Measurements from ENCODE around the gene SEPTIN6.
A peak's percentile ranks its signal among the peaks of the same experiment; 100 is the strongest.
"Not testable (repeated sequence)": the region's sequence is repeated elsewhere in the genome, so short reads cannot be mapped to it uniquely, and the experiment has no call there.

SEPTIN6 gene

DNA sequence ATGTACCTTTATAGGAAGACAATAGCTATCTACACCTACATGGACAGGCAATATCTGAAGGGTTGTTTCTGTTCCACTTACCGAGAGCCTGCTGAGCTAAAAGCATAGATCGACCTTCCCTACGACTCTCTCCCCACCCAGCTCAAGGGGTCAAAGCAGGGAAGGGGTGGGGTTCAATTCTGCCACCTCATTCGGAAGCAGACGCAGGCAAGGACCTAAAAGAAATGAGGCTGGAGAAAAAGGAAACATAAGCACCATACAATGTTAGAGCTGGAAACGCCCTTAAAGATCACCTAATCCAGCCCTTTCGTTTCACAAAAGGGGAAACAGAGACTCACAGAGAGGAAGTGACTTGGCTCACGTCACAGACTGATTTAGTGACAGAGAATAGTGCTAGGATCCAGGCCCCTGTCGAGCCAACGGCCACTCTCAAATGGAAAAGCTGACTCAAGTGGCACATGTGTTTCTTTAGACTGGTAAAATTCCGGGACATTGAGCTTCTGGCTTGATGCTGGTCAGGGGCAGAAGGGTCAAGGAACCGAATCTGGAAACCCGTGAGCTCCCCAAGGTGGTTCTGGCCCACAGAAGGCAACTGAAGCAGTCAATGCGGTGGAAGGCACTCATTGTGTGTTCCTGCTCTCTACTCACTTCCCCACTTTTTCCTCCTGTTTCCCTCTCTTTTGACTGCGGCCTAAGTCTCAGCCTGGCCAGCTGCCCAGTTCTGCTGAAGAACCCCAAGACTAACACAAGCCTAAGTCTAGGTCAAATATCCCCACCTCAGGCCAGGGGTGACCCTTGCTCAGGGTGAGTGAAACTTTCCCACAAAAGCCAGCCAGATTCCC, 7.5 kb downstream of the SEPTIN6 start:
- Histone ChIP-seq H2BK15ac (ENCODE audit: low read length) (no peak overlapping the region), H2AK5ac (ENCODE audit: low read depth, low read length) (no peak overlapping the region), H3K14ac (ENCODE audit: low read length) (no peak overlapping the region), H2BK120ac (ENCODE audit: low read depth, low read length) (no peak overlapping the region), H3K9me3 (replicated peaks in 1 of 2; ENCODE audit: control insufficient read depth in 2 of 2, insufficient read depth in 1 of 2, low read depth in 1 of 2, low read length in 2 of 2) (no peaks in the 10 kb centered on the region), H4K8ac (ENCODE audit: low read depth, low read length) (no peak overlapping the region), H3K4me2 (ENCODE audit: insufficient read depth, low read length, poor library complexity, severe bottlenecking) (no peak overlapping the region), H3K18ac (ENCODE audit: low read length) (no peak overlapping the region), H3K4ac (ENCODE audit: low read length) (no peak overlapping the region), H3K27ac (replicated peaks; ENCODE audit: low read length) (peak overlapping the region; percentile 39), H2AFZ (ENCODE audit: low read length) (no peak overlapping the region), H3K23ac (ENCODE audit: low read depth, low read length, poor library complexity) (no peak overlapping the region), H2BK5ac (ENCODE audit: low read length) (no peak overlapping the region), H2BK12ac (ENCODE audit: low read length) (no peak overlapping the region), H4K91ac (ENCODE audit: low read depth, low read length, poor library complexity) (no peak overlapping the region), H3K4me3 (ENCODE audit: low read length in 2 of 2) (no peak overlapping the region), H3K27me3 (ENCODE audit: control insufficient read depth in 3 of 3, insufficient read depth in 3 of 3, low read depth in 1 of 3, low read length in 3 of 3) (no peaks in the 10 kb centered on the region), H3K36me3 (replicated peaks in 1 of 2; ENCODE audit: control insufficient read depth in 2 of 2, insufficient read depth in 2 of 2, low read length in 2 of 2) (no peaks in the 10 kb centered on the region), H3K79me1 (ENCODE audit: low read depth, low read length) (no peaks in the 10 kb centered on the region), H3K9ac (ENCODE audit: low read depth, low read length, poor library complexity) (no peak overlapping the region), H3K4me1 (ENCODE audit: control insufficient read depth in 2 of 2, insufficient read depth in 1 of 2, low read depth in 1 of 2, low read length in 2 of 2) (peaks cover 4 to 12% of the 10 kb centered on the region in 2 donors)
- no CpG with 5 or more reads among the region's 15 CpGs for WGBS, 2 donors (ENCODE audit: extremely low coverage in 2 of 2, insufficient read length in 2 of 2, insufficient replicate concordance in 1 of 2)
- no peak for DNase-seq (ENCODE audit: low spot score)

DNA sequence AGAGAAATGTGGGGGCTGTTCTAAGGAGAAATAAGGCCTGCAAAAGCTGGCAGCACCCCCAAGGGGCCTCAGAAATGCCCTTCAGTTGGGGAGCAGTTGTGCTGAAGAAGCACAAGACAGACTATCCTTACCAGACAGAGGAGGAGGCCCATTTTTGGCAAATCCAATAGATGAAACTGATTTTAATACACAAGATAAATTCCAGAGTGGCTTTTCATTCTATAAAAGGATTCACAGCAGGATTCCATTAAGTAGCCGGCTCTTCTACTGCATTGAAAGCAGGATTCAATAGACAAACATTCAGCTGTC, 8.1 kb downstream of the SEPTIN6 start:
- no peak overlapping the region for H3K14ac ChIP-seq (ENCODE audit: low read length)
- no peak overlapping the region for H4K91ac ChIP-seq (ENCODE audit: low read depth, low read length, poor library complexity)
- H3K36me3 ChIP-seq (replicated peaks in 1 of 2; ENCODE audit: control insufficient read depth in 2 of 2, insufficient read depth in 2 of 2, low read length in 2 of 2) = no peaks in the 10 kb centered on the region
- H2BK120ac ChIP-seq (ENCODE audit: low read depth, low read length) = no peak overlapping the region
- no peak overlapping the region for H3K27ac ChIP-seq (replicated peaks; ENCODE audit: low read length)
- H3K79me1 ChIP-seq (ENCODE audit: low read depth, low read length) = no peaks in the 10 kb centered on the region
- no peak overlapping the region for H3K18ac ChIP-seq (ENCODE audit: low read length)
- no peak overlapping the region for H3K4ac ChIP-seq (ENCODE audit: low read length)
- peaks cover 4 to 12% of the 10 kb centered on the region in 2 donors for H3K4me1 ChIP-seq (ENCODE audit: control insufficient read depth in 2 of 2, insufficient read depth in 1 of 2, low read depth in 1 of 2, low read length in 2 of 2)
- H4K8ac ChIP-seq (ENCODE audit: low read depth, low read length) = no peak overlapping the region
- H3K27me3 ChIP-seq (ENCODE audit: control insufficient read depth in 3 of 3, insufficient read depth in 3 of 3, low read depth in 1 of 3, low read length in 3 of 3) = no peaks in the 10 kb centered on the region
- H2BK15ac ChIP-seq (ENCODE audit: low read length) = no peak overlapping the region
- no CpG with 5 or more reads among the region's 1 CpG for WGBS, 2 donors (ENCODE audit: extremely low coverage in 2 of 2, insufficient read length in 2 of 2, insufficient replicate concordance in 1 of 2)
- no peaks in the 10 kb centered on the region for H3K9me3 ChIP-seq (replicated peaks in 1 of 2; ENCODE audit: control insufficient read depth in 2 of 2, insufficient read depth in 1 of 2, low read depth in 1 of 2, low read length in 2 of 2)
- H3K23ac ChIP-seq (ENCODE audit: low read depth, low read length, poor library complexity) = no peak overlapping the region
- no peak for DNase-seq (ENCODE audit: low spot score)
- no peak overlapping the region for H2BK5ac ChIP-seq (ENCODE audit: low read length)
- H3K4me2 ChIP-seq (ENCODE audit: insufficient read depth, low read length, poor library complexity, severe bottlenecking) = no peak overlapping the region
- H2BK12ac ChIP-seq (ENCODE audit: low read length) = no peak overlapping the region
- no peak overlapping the region for H3K4me3 ChIP-seq (ENCODE audit: low read length in 2 of 2)
- H3K9ac ChIP-seq (ENCODE audit: low read depth, low read length, poor library complexity) = no peak overlapping the region
- no peak overlapping the region for H2AK5ac ChIP-seq (ENCODE audit: low read depth, low read length)
- no peak overlapping the region for H2AFZ ChIP-seq (ENCODE audit: low read length)

DNA sequence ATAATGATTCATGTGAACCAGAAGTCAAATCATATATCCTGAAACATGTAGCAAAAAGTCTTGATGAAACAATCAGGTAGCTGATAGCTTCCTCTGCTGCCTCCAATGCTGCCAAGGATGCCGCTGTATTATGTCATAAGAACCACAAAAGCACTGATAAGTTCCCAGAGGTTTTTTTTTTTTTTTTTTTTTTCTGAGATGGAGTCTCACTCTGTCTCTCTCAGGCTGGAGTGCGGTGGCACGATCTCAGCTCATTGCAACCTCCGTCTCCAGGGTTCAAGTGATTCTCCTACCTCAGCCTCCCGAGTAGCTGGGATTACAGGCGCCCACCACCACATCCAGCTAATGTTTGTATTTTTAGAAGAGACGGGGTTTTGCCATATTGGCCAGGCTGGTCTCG, 8.7 kb downstream of the SEPTIN6 start:
- not testable (repeated sequence) for H2BK120ac ChIP-seq (ENCODE audit: low read depth, low read length); H3K27ac ChIP-seq (replicated peaks; ENCODE audit: low read length); H3K27me3 ChIP-seq (ENCODE audit: control insufficient read depth in 3 of 3, insufficient read depth in 3 of 3, low read depth in 1 of 3, low read length in 3 of 3); H3K9me3 ChIP-seq (replicated peaks in 1 of 2; ENCODE audit: control insufficient read depth in 2 of 2, insufficient read depth in 1 of 2, low read depth in 1 of 2, low read length in 2 of 2); H2BK5ac ChIP-seq (ENCODE audit: low read length); H2AFZ ChIP-seq (ENCODE audit: low read length); H3K4ac ChIP-seq (ENCODE audit: low read length); H3K4me3 ChIP-seq (ENCODE audit: low read length in 2 of 2); H3K18ac ChIP-seq (ENCODE audit: low read length); H2BK15ac ChIP-seq (ENCODE audit: low read length); H4K91ac ChIP-seq (ENCODE audit: low read depth, low read length, poor library complexity); H3K9ac ChIP-seq (ENCODE audit: low read depth, low read length, poor library complexity); H3K14ac ChIP-seq (ENCODE audit: low read length); H4K8ac ChIP-seq (ENCODE audit: low read depth, low read length); H3K23ac ChIP-seq (ENCODE audit: low read depth, low read length, poor library complexity); H2BK12ac ChIP-seq (ENCODE audit: low read length); H2AK5ac ChIP-seq (ENCODE audit: low read depth, low read length); DNase-seq (ENCODE audit: low spot score); H3K36me3 ChIP-seq (replicated peaks in 1 of 2; ENCODE audit: control insufficient read depth in 2 of 2, insufficient read depth in 2 of 2, low read length in 2 of 2); H3K79me1 ChIP-seq (ENCODE audit: low read depth, low read length); H3K4me2 ChIP-seq (ENCODE audit: insufficient read depth, low read length, poor library complexity, severe bottlenecking)
- no CpG with 5 or more reads among the region's 8 CpGs for WGBS, 2 donors (ENCODE audit: extremely low coverage in 2 of 2, insufficient read length in 2 of 2, insufficient replicate concordance in 1 of 2)
- peaks cover 4 to 12% of the 10 kb centered on the region in 2 donors for H3K4me1 ChIP-seq (ENCODE audit: control insufficient read depth in 2 of 2, insufficient read depth in 1 of 2, low read depth in 1 of 2, low read length in 2 of 2)

DNA sequence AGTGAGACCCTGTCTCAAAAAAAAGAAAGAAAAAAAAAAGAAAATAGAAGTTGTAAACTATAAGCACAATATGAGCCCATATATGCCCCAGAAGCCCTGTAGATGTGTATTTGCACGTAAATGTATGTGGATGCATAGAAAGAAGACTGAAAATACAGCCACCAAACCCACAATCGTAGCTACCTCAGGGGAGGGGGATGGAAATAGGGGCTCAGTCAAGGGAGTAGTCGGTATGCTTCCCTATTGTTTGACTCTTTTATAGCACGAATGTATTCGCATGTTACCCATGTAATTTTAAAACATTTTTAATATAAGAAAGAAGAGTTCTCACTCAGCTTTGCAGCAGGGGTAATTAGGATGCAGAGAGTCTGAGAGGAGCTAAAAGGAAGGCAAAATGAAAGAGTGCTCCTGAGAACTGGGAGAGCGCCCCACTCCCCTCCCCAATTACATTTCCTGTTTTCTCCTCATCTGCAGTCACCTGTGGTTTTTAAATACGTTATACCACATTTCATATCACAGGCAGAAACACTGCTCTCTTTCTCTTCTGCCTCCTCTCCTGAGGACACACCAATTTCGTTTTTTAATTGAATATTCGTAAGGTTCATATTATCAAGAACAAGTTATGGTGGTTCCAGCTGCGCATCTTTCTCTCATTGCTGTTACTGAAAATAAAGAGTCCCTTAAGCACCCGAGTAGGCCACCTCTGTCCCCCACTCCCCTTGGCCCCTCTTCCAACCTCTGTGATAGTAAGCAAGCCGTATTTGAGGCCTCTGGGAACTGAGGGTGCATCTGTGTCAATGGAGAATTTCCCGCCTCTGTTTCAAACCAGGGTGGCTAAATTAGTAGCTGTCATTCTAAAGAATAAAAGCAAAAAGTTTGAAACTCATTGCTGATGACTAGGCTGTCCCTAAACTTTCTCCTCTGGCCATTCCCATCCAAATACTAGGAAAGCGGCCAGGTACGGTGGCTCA, 10.7 kb downstream of the SEPTIN6 start:
- H3K4me2 ChIP-seq (ENCODE audit: insufficient read depth, low read length, poor library complexity, severe bottlenecking) = no peak overlapping the region
- peaks cover 4 to 12% of the 10 kb centered on the region in 2 donors for H3K4me1 ChIP-seq (ENCODE audit: control insufficient read depth in 2 of 2, insufficient read depth in 1 of 2, low read depth in 1 of 2, low read length in 2 of 2)
- DNase-seq (ENCODE audit: low spot score) = no peak
- no peak overlapping the region for H2BK15ac ChIP-seq (ENCODE audit: low read length)
- H2AFZ ChIP-seq (ENCODE audit: low read length) = no peak overlapping the region
- no peaks in the 10 kb centered on the region for H3K27me3 ChIP-seq (ENCODE audit: control insufficient read depth in 3 of 3, insufficient read depth in 3 of 3, low read depth in 1 of 3, low read length in 3 of 3)
- H2BK12ac ChIP-seq (ENCODE audit: low read length) = no peak overlapping the region
- no peak overlapping the region for H3K27ac ChIP-seq (replicated peaks; ENCODE audit: low read length)
- no peak overlapping the region for H3K9ac ChIP-seq (ENCODE audit: low read depth, low read length, poor library complexity)
- no peaks in the 10 kb centered on the region for H3K9me3 ChIP-seq (replicated peaks in 1 of 2; ENCODE audit: control insufficient read depth in 2 of 2, insufficient read depth in 1 of 2, low read depth in 1 of 2, low read length in 2 of 2)
- H2BK5ac ChIP-seq (ENCODE audit: low read length) = no peak overlapping the region
- WGBS, 2 donors (ENCODE audit: extremely low coverage in 2 of 2, insufficient read length in 2 of 2, insufficient replicate concordance in 1 of 2) = no CpG with 5 or more reads among the region's 15 CpGs
- no peak overlapping the region for H2BK120ac ChIP-seq (ENCODE audit: low read depth, low read length)
- H3K23ac ChIP-seq (ENCODE audit: low read depth, low read length, poor library complexity) = no peak overlapping the region
- no peaks in the 10 kb centered on the region for H3K36me3 ChIP-seq (replicated peaks in 1 of 2; ENCODE audit: control insufficient read depth in 2 of 2, insufficient read depth in 2 of 2, low read length in 2 of 2)
- H3K18ac ChIP-seq (ENCODE audit: low read length) = no peak overlapping the region
- no peak overlapping the region for H3K4ac ChIP-seq (ENCODE audit: low read length)
- no peak overlapping the region for H4K8ac ChIP-seq (ENCODE audit: low read depth, low read length)
- no peak overlapping the region for H3K4me3 ChIP-seq (ENCODE audit: low read length in 2 of 2)
- H3K79me1 ChIP-seq (ENCODE audit: low read depth, low read length) = no peaks in the 10 kb centered on the region
- H3K14ac ChIP-seq (ENCODE audit: low read length) = no peak overlapping the region
- H2AK5ac ChIP-seq (ENCODE audit: low read depth, low read length) = no peak overlapping the region
- H4K91ac ChIP-seq (ENCODE audit: low read depth, low read length, poor library complexity) = no peak overlapping the region
